Measurements from ENCODE around the gene VPS33B. TPM values are rescaled to one million over a fixed set of nuclear protein-coding genes. Genes with fewer than 3 reads are reported as not detected.

Gene VPS33B
- total and polyA plus RNA-seq, 2 experiments from 2014 or later, result 8.8 to 15.2 TPM

DNA sequence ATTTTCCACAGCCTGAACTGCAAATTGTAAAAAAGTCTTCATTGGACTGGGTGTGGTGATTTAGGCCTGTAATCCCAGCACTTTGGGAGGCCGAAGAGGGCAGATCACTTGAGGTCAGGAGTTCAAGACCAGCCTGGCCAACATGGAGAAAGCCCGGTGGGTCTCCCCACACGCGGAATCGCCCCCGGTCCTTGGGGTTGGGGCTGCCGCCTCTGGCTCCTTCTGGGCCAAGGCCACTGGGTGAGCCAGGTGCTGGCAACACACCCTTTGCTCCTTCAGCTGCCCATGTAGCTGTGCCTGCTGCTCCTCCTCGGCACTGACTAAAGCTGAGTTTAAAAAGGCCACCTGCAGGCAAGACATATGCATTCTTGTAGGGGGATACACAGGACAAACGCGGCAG lies 9.4 kb upstream of the VPS33B start:
- Histone ChIP-seq H3K4me3 (no peak overlapping the region), H3K27me3 (ENCODE audit: insufficient read depth) (no peaks in the 10 kb centered on the region), H4K20me1 (replicated peaks; ENCODE audit: insufficient read depth) (no peaks in the 10 kb centered on the region), H3K4me2 (no peak overlapping the region), H3K4me1 (ENCODE audit: insufficient read depth) (no peaks in the 10 kb centered on the region), H3K27ac (ENCODE audit: low read depth) (no peak overlapping the region), H3K36me3 (ENCODE audit: insufficient read depth) (no peaks in the 10 kb centered on the region), H3F3A (replicated peaks; ENCODE audit: low read depth) (no peaks in the 10 kb centered on the region), H3K79me2 (replicated peaks; ENCODE audit: insufficient read depth) (no peaks in the 10 kb centered on the region), H3K9me2 (ENCODE audit: insufficient read depth) (no peaks in the 10 kb centered on the region), H2AFZ (no peak overlapping the region)
- Mint-ChIP-seq H3K27ac (no peak overlapping the region), H3K4me1 (peaks cover 10% of the 10 kb centered on the region), H3K27me3 (ENCODE audit: insufficient read depth, low read depth, poor library complexity) (peaks cover 7% of the 10 kb centered on the region), H3K9me3 (no peaks in the 10 kb centered on the region), H3K4me3 (no peak overlapping the region), H3K36me3 (ENCODE audit: low read depth) (no peaks in the 10 kb centered on the region)
- TF ChIP-seq POLR2AphosphoS5 (IDR thresholded peaks at IDR 0.05; ENCODE audit: low read depth) (no peak), ZNF331 (CRISPR knock-in tag; IDR thresholded peaks at IDR 0.05; ENCODE audit: low read depth) (no peak), EZH2 (IDR thresholded peaks at IDR 0.05; ENCODE audit: low read depth, unreplicated experiment) (no peak), CREB1 (CRISPR knock-in tag; IDR thresholded peaks at IDR 0.05; ENCODE audit: low read depth) (no peak), NANOG (IDR thresholded peaks at IDR 0.05; ENCODE audit: borderline replicate concordance) (no peak), ZNF114 (CRISPR knock-in tag; IDR thresholded peaks at IDR 0.05) (no peak), JUNB (IDR thresholded peaks at IDR 0.05; ENCODE audit: unreplicated experiment) (no peak), STAT1 (IDR thresholded peaks at IDR 0.05; ENCODE audit: unreplicated experiment) (no peak), EZH2phosphoT487 (IDR thresholded peaks at IDR 0.05; ENCODE audit: unreplicated experiment) (no peak)
- TF ChIP-seq, protein P1, sequence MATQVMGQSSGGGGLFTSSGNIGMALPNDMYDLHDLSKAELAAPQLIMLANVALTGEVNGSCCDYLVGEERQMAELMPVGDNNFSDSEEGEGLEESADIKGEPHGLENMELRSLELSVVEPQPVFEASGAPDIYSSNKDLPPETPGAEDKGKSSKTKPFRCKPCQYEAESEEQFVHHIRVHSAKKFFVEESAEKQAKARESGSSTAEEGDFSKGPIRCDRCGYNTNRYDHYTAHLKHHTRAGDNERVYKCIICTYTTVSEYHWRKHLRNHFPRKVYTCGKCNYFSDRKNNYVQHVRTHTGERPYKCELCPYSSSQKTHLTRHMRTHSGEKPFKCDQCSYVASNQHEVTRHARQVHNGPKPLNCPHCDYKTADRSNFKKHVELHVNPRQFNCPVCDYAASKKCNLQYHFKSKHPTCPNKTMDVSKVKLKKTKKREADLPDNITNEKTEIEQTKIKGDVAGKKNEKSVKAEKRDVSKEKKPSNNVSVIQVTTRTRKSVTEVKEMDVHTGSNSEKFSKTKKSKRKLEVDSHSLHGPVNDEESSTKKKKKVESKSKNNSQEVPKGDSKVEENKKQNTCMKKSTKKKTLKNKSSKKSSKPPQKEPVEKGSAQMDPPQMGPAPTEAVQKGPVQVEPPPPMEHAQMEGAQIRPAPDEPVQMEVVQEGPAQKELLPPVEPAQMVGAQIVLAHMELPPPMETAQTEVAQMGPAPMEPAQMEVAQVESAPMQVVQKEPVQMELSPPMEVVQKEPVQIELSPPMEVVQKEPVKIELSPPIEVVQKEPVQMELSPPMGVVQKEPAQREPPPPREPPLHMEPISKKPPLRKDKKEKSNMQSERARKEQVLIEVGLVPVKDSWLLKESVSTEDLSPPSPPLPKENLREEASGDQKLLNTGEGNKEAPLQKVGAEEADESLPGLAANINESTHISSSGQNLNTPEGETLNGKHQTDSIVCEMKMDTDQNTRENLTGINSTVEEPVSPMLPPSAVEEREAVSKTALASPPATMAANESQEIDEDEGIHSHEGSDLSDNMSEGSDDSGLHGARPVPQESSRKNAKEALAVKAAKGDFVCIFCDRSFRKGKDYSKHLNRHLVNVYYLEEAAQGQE (IDR thresholded peaks at IDR 0.05; ENCODE audit: unreplicated experiment), result no peak
- TF ChIP-seq, protein P2, sequence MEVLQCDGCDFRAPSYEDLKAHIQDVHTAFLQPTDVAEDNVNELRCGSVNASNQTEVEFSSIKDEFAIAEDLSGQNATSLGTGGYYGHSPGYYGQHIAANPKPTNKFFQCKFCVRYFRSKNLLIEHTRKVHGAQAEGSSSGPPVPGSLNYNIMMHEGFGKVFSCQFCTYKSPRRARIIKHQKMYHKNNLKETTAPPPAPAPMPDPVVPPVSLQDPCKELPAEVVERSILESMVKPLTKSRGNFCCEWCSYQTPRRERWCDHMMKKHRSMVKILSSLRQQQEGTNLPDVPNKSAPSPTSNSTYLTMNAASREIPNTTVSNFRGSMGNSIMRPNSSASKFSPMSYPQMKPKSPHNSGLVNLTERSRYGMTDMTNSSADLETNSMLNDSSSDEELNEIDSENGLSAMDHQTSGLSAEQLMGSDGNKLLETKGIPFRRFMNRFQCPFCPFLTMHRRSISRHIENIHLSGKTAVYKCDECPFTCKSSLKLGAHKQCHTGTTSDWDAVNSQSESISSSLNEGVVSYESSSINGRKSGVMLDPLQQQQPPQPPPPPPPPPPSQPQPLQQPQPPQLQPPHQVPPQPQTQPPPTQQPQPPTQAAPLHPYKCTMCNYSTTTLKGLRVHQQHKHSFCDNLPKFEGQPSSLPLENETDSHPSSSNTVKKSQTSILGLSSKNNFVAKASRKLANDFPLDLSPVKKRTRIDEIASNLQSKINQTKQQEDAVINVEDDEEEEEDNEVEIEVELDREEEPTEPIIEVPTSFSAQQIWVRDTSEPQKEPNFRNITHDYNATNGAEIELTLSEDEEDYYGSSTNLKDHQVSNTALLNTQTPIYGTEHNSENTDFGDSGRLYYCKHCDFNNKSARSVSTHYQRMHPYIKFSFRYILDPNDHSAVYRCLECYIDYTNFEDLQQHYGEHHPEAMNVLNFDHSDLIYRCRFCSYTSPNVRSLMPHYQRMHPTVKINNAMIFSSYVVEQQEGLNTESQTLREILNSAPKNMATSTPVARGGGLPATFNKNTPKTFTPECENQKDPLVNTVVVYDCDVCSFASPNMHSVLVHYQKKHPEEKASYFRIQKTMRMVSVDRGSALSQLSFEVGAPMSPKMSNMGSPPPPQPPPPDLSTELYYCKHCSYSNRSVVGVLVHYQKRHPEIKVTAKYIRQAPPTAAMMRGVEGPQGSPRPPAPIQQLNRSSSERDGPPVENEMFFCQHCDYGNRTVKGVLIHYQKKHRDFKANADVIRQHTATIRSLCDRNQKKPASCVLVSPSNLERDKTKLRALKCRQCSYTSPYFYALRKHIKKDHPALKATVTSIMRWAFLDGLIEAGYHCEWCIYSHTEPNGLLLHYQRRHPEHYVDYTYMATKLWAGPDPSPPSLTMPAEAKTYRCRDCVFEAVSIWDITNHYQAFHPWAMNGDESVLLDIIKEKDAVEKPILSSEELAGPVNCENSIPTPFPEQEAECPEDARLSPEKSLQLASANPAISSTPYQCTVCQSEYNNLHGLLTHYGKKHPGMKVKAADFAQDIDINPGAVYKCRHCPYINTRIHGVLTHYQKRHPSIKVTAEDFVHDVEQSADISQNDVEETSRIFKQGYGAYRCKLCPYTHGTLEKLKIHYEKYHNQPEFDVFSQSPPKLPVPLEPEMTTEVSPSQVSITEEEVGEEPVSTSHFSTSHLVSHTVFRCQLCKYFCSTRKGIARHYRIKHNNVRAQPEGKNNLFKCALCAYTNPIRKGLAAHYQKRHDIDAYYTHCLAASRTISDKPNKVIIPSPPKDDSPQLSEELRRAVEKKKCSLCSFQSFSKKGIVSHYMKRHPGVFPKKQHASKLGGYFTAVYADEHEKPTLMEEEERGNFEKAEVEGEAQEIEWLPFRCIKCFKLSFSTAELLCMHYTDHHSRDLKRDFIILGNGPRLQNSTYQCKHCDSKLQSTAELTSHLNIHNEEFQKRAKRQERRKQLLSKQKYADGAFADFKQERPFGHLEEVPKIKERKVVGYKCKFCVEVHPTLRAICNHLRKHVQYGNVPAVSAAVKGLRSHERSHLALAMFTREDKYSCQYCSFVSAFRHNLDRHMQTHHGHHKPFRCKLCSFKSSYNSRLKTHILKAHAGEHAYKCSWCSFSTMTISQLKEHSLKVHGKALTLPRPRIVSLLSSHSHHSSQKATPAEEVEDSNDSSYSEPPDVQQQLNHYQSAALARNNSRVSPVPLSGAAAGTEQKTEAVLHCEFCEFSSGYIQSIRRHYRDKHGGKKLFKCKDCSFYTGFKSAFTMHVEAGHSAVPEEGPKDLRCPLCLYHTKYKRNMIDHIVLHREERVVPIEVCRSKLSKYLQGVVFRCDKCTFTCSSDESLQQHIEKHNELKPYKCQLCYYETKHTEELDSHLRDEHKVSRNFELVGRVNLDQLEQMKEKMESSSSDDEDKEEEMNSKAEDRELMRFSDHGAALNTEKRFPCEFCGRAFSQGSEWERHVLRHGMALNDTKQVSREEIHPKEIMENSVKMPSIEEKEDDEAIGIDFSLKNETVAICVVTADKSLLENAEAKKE (CRISPR knock-in tag; IDR thresholded peaks at IDR 0.05), result no peak
- TF ChIP-seq, protein P3, sequence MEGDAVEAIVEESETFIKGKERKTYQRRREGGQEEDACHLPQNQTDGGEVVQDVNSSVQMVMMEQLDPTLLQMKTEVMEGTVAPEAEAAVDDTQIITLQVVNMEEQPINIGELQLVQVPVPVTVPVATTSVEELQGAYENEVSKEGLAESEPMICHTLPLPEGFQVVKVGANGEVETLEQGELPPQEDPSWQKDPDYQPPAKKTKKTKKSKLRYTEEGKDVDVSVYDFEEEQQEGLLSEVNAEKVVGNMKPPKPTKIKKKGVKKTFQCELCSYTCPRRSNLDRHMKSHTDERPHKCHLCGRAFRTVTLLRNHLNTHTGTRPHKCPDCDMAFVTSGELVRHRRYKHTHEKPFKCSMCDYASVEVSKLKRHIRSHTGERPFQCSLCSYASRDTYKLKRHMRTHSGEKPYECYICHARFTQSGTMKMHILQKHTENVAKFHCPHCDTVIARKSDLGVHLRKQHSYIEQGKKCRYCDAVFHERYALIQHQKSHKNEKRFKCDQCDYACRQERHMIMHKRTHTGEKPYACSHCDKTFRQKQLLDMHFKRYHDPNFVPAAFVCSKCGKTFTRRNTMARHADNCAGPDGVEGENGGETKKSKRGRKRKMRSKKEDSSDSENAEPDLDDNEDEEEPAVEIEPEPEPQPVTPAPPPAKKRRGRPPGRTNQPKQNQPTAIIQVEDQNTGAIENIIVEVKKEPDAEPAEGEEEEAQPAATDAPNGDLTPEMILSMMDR (conservative IDR thresholded peaks at IDR 0.05; ENCODE audit: low read depth in 2 of 2), result no peak
- TF ChIP-seq, protein P4, sequence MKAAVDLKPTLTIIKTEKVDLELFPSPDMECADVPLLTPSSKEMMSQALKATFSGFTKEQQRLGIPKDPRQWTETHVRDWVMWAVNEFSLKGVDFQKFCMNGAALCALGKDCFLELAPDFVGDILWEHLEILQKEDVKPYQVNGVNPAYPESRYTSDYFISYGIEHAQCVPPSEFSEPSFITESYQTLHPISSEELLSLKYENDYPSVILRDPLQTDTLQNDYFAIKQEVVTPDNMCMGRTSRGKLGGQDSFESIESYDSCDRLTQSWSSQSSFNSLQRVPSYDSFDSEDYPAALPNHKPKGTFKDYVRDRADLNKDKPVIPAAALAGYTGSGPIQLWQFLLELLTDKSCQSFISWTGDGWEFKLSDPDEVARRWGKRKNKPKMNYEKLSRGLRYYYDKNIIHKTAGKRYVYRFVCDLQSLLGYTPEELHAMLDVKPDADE (IDR thresholded peaks at IDR 0.05), result no peak
- ATAC-seq, result no peak
- DNase-seq (ENCODE audit: low spot score), result no peak

All from GM23338 (cell line).